ENCODE results near the gene RASGRP2.
"Not testable (repeated sequence)": the region's sequence is repeated elsewhere in the genome, so short reads cannot be mapped to it uniquely, and the experiment has no call there.

The RASGRP2 gene

GRCh38 chr11:64711138-64711955 lies 32.6 kb downstream of the RASGRP2 start:
- Histone ChIP-seq H3K4me2 (ENCODE audit: low read length) (no peak overlapping the region), H3K9me3 (replicated peaks; ENCODE audit: low read length) (no peaks in the 10 kb centered on the region), H3K4me3 (ENCODE audit: low read length) (no peak overlapping the region), H3K4me1 (ENCODE audit: control insufficient read depth, insufficient read depth, low read length) (peaks cover 4% of the 10 kb centered on the region), H3K36me3 (ENCODE audit: insufficient read depth, low read length) (no peaks in the 10 kb centered on the region), H3K9ac (ENCODE audit: low read depth, low read length) (no peak overlapping the region), H3K27me3 (ENCODE audit: control insufficient read depth, insufficient read depth, low read length) (peaks cover 54% of the 10 kb centered on the region)

- H3K27me3 ChIP-seq (ENCODE audit: control insufficient read depth, insufficient read depth, low read length), result peaks cover 53% of the 10 kb centered on the region
- no peak overlapping the region for H3K9ac ChIP-seq (ENCODE audit: low read depth, low read length)
- peaks cover 4% of the 10 kb centered on the region for H3K4me1 ChIP-seq (ENCODE audit: control insufficient read depth, insufficient read depth, low read length)
- no peak overlapping the region for H3K4me2 ChIP-seq (ENCODE audit: low read length)
- no peaks in the 10 kb centered on the region for H3K36me3 ChIP-seq (ENCODE audit: insufficient read depth, low read length)
- no peaks in the 10 kb centered on the region for H3K9me3 ChIP-seq (replicated peaks; ENCODE audit: low read length)
- no peak overlapping the region for H3K4me3 ChIP-seq (ENCODE audit: low read length)
Observed at GRCh38 chr11:64710418-64711137, 33.4 kb downstream of the RASGRP2 start.

DNA sequence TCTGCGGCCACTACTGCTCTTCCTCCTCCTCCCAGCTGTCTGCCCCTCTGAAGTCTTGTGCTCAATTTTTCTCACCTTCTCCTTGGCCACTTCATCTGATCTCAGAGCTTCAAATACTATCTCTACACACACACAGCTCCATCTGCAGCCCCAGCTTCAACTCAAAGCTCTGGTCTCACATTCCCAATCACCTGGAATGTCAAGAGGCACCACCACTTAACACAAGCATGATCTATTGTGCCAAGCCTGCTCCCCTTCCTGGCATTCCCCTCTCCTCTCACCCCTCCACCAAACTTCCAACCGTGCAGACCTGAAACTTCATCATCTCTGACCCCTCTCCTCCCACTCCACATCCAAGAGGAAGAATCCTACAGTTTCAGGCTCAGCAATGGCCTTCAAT lies 38.4 kb downstream of the RASGRP2 start:
- Histone ChIP-seq H3K9ac (ENCODE audit: low read depth, low read length) (no peak overlapping the region), H3K4me1 (ENCODE audit: control insufficient read depth, insufficient read depth, low read length) (peaks cover under 1% of the 10 kb centered on the region), H3K27me3 (ENCODE audit: control insufficient read depth, insufficient read depth, low read length) (peaks cover 55% of the 10 kb centered on the region), H3K36me3 (ENCODE audit: insufficient read depth, low read length) (no peaks in the 10 kb centered on the region), H3K9me3 (replicated peaks; ENCODE audit: low read length) (no peaks in the 10 kb centered on the region), H3K4me3 (ENCODE audit: low read length) (no peak overlapping the region), H3K4me2 (ENCODE audit: low read length) (no peak overlapping the region)

GRCh38 chr11:64703048-64703447 lies 40.9 kb downstream of the RASGRP2 start:
- Histone ChIP-seq H3K9ac (ENCODE audit: low read depth, low read length) (no peak overlapping the region), H3K4me2 (ENCODE audit: low read length) (no peak overlapping the region), H3K36me3 (ENCODE audit: insufficient read depth, low read length) (no peaks in the 10 kb centered on the region), H3K4me3 (ENCODE audit: low read length) (no peak overlapping the region), H3K9me3 (replicated peaks; ENCODE audit: low read length) (no peaks in the 10 kb centered on the region), H3K27me3 (ENCODE audit: control insufficient read depth, insufficient read depth, low read length) (peaks cover 65% of the 10 kb centered on the region), H3K4me1 (ENCODE audit: control insufficient read depth, insufficient read depth, low read length) (no peaks in the 10 kb centered on the region)

DNA sequence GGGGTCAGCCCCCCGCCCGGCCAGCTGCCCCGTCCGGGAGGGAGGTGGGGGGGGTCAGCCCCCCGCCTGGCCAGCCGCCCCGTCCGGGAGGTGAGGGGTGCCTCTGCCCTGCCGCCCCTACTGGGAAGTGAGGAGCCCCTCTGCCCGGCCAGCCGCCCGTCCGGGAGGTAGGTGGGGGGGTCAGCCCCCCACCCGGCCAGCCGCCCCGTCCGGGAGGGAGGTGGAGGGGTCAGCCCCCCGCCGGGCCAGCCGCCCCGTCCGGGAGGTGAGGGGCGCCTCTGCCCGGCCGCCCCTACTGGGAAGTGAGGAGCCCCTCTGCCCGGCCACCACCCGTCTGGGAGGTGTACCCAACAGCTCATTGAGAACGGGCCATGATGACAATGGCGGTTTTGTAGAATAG lies 42.0 kb downstream of the RASGRP2 start:
- H3K36me3 ChIP-seq (ENCODE audit: insufficient read depth, low read length); H3K4me3 ChIP-seq (ENCODE audit: low read length); H3K4me1 ChIP-seq (ENCODE audit: control insufficient read depth, insufficient read depth, low read length); H3K4me2 ChIP-seq (ENCODE audit: low read length); H3K9me3 ChIP-seq (replicated peaks; ENCODE audit: low read length); H3K9ac ChIP-seq (ENCODE audit: low read depth, low read length): not testable (repeated sequence)
- H3K27me3 ChIP-seq (ENCODE audit: control insufficient read depth, insufficient read depth, low read length), result peaks cover 71% of the 10 kb centered on the region

DNA sequence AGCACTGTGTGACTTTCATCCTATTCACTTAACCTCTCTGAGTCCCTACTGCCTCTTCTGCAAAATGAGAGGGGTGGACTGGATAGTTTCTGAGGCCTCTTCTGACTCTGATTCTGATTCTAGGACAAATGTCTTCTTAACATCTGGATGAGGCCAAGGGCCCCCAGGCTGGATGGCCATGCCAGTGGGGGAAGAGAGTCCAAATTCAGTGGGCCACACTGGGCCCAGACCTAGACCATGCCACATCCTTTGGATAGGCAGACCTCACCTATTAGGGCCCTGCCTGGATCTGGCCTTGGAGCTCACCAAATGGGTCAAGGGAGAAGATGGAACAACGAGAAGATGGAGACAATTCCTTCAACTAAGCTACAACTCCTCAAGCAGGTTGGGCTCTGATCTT lies 45.5 kb downstream of the RASGRP2 start:
- Histone ChIP-seq H3K9me3 (replicated peaks; ENCODE audit: low read length) (no peaks in the 10 kb centered on the region), H3K4me1 (ENCODE audit: control insufficient read depth, insufficient read depth, low read length) (no peaks in the 10 kb centered on the region), H3K27me3 (ENCODE audit: control insufficient read depth, insufficient read depth, low read length) (peaks cover 79% of the 10 kb centered on the region), H3K9ac (ENCODE audit: low read depth, low read length) (no peak overlapping the region), H3K36me3 (ENCODE audit: insufficient read depth, low read length) (no peaks in the 10 kb centered on the region), H3K4me3 (ENCODE audit: low read length) (no peak overlapping the region), H3K4me2 (ENCODE audit: low read length) (no peak overlapping the region)

DNA sequence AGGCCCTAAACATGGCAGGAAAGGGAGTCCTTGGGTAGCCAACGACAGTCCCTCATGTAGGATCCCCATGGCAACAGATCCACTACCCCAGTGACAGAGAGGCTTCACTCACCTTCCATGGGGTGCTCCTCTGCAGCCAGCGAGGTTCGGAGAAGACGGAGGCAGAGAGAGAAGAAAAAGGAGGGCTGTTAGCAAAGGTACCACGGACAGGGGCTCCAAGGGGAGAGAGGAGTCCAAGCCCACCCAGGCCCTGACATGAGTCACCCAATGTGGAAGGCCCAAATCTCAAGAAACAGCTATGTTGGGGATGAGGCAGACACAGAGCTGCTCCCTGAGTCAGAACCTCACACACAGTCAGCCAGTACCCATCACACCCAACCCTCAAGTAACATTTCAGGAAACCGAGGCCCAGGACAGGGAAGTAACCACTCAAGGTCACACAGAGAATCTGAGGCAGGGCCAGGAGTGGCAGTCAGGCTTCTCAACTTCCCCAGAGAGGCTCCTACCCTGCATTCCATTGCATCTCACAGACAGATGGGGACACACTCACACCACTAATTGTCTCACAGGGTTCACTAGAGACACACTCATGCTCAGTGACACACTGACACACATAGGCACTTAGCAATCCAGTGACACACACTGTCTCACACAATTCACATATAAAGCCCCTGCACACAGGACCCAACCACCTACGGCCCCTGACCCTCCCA lies 46.1 kb downstream of the RASGRP2 start:
- no peak overlapping the region for H3K4me2 ChIP-seq (ENCODE audit: low read length)
- H3K4me3 ChIP-seq (ENCODE audit: low read length), result no peak overlapping the region
- peaks cover 76% of the 10 kb centered on the region for H3K27me3 ChIP-seq (ENCODE audit: control insufficient read depth, insufficient read depth, low read length)
- H3K4me1 ChIP-seq (ENCODE audit: control insufficient read depth, insufficient read depth, low read length), result no peaks in the 10 kb centered on the region
- H3K9me3 ChIP-seq (replicated peaks; ENCODE audit: low read length), result no peaks in the 10 kb centered on the region
- H3K36me3 ChIP-seq (ENCODE audit: insufficient read depth, low read length), result no peaks in the 10 kb centered on the region
- H3K9ac ChIP-seq (ENCODE audit: low read depth, low read length), result no peak overlapping the region

GRCh38 chr11:64696045-64696444 lies 47.9 kb downstream of the RASGRP2 start:
- no peak overlapping the region for H3K4me2 ChIP-seq (ENCODE audit: low read length)
- H3K4me3 ChIP-seq (ENCODE audit: low read length), result no peak overlapping the region
- H3K9ac ChIP-seq (ENCODE audit: low read depth, low read length), result no peak overlapping the region
- peaks cover 84% of the 10 kb centered on the region for H3K27me3 ChIP-seq (ENCODE audit: control insufficient read depth, insufficient read depth, low read length)
- H3K36me3 ChIP-seq (ENCODE audit: insufficient read depth, low read length), result no peaks in the 10 kb centered on the region
- H3K4me1 ChIP-seq (ENCODE audit: control insufficient read depth, insufficient read depth, low read length), result no peaks in the 10 kb centered on the region
- no peaks in the 10 kb centered on the region for H3K9me3 ChIP-seq (replicated peaks; ENCODE audit: low read length)

GRCh38 chr11:64695548-64695947 lies 48.4 kb downstream of the RASGRP2 start:
- no peaks in the 10 kb centered on the region for H3K9me3 ChIP-seq (replicated peaks; ENCODE audit: low read length)
- no peaks in the 10 kb centered on the region for H3K36me3 ChIP-seq (ENCODE audit: insufficient read depth, low read length)
- H3K4me1 ChIP-seq (ENCODE audit: control insufficient read depth, insufficient read depth, low read length), result no peaks in the 10 kb centered on the region
- no peak overlapping the region for H3K4me3 ChIP-seq (ENCODE audit: low read length)
- no peak overlapping the region for H3K4me2 ChIP-seq (ENCODE audit: low read length)
- peaks cover 81% of the 10 kb centered on the region for H3K27me3 ChIP-seq (ENCODE audit: control insufficient read depth, insufficient read depth, low read length)
- no peak overlapping the region for H3K9ac ChIP-seq (ENCODE audit: low read depth, low read length)

DNA sequence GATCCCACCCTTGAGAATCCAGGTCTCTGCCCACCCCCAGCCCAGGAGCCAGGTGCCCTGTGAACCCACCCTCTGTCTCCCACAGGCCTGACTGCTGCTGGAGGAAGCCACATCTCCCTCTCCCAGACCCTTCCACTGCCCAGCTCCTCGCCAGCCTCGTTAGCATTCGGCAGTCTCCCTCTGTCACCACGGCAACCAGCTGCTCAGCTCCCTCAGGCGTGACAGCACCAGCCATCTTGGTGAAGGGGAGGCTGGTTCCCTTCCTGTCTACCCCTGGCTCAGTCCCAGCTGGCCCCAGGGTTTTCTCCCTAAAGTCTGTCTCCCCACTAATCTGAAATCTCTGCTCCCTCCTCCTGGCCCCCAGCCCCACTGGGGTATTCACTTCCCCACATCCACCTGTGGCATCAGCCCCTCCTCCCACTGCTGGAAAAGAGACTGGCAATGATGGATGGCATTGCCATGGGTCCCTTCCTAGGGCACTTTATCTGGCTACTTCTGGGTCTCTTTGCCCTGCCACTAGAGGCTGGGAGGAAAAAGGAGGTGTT lies 49.0 kb downstream of the RASGRP2 start:
- Histone ChIP-seq H3K4me3 (ENCODE audit: low read length) (no peak overlapping the region), H3K9me3 (replicated peaks; ENCODE audit: low read length) (no peaks in the 10 kb centered on the region), H3K4me1 (ENCODE audit: control insufficient read depth, insufficient read depth, low read length) (no peaks in the 10 kb centered on the region), H3K4me2 (ENCODE audit: low read length) (no peak overlapping the region), H3K36me3 (ENCODE audit: insufficient read depth, low read length) (no peaks in the 10 kb centered on the region), H3K27me3 (ENCODE audit: control insufficient read depth, insufficient read depth, low read length) (peaks cover 75% of the 10 kb centered on the region), H3K9ac (ENCODE audit: low read depth, low read length) (no peak overlapping the region)

DNA sequence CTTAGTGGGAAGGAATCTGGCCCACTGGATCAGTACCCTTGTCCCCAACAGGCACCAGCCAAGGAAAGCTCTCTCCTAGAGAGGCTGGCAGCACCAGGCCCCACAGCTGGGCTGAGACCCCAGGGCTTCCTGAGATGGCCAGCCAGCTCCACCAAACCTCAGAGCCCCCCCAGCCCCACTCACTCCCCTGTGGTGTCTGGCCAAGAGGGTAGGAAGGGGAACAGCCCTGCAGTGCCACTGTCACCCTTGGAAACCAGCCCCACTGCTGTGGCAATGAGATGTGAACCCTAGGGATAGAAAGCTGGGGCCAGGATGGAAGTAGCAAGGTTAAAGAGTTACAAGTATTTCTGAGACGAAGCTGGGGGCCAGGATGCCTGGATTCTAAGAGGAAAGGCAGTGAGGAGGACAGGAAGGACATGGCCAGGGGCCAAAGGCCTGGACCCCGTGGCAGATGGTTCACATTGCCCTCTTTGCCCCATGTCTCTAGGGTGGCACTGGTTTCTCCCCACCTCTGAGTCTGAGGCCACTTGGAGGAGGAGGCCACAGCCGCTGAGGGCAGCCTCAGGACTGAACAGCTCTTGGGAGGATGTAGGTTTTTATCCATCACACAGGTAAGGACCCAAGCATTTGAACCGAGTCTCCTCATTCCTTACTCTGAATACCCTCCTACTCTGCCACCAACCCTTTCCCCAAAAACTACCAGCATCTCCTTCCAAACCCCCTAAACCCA lies 49.8 kb downstream of the RASGRP2 start:
- no peak overlapping the region for H3K4me2 ChIP-seq (ENCODE audit: low read length)
- H3K9me3 ChIP-seq (replicated peaks; ENCODE audit: low read length), result no peaks in the 10 kb centered on the region
- no peak overlapping the region for H3K9ac ChIP-seq (ENCODE audit: low read depth, low read length)
- H3K27me3 ChIP-seq (ENCODE audit: control insufficient read depth, insufficient read depth, low read length), result peaks cover 71% of the 10 kb centered on the region
- no peaks in the 10 kb centered on the region for H3K36me3 ChIP-seq (ENCODE audit: insufficient read depth, low read length)
- H3K4me1 ChIP-seq (ENCODE audit: control insufficient read depth, insufficient read depth, low read length), result no peaks in the 10 kb centered on the region
- no peak overlapping the region for H3K4me3 ChIP-seq (ENCODE audit: low read length)
